ENCODE results near the gene MXI1. TPM values are rescaled to one million over a fixed set of nuclear protein-coding genes. Genes with fewer than 3 reads are reported as not detected.

The MXI1 gene
- total RNA-seq, 1 donor from 2014 or later, result 34.0 TPM

DNA sequence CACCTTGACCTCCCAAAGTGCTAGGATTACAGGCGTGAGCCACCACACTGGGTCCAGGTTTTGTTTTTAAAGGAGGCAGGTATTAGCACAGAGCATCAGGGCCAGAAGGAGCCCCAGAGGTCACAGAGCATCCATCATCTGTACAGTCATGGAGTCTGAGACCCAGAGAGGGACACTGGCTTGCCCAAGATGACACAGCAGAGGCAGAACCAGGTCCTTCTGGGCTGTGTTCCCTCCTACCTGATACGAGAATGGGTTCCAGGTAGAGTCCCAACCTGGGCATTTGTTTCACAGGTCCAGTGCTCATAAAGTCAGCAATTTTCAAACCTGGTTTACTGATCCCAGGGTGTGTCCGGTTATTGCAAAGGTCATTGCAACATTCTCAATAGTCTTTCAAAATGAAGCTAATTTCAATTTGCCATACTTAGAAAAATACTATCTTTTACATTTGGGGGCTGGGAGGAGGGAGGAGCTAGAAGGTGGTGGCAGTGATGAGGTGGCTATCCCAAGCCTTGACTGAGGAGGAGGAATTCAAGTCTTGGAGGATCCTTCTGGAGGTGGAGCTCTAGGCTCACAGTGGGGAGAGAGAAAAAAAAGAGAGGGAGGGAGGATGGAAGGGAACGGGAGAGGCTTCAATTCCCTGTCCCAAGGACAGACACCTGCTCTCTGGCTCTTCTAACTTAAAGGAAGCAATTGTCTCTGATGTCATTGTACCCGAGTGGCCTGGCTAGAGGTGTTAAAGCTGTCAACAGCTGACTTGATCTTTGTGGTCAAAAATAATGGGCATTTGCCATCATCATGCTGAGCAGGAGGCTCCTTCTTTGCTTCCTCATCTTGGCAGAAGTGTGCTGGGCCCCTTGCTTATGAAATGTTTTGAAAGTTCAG, 8.1 kb downstream of the MXI1 start:
- DNase-seq (ENCODE audit: low spot score), result no peak

DNA sequence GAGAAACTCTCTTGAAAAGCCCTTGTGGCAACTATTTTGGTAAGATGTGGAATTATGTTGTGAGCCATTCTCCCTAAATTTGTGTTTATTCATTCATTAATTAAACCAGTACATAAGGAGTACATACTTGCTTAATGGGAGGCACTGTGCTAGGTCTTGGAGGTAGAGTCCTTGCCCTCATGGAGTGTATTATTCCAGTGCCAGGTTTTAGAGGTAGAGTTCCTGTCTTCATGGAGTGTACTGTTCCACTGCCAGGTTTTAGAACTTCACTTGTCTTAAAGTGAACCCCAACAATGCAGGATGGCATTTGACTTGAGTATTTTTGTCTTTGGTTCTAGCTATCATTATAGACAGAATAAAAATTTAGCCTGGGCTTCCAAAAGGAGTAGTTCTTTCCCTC, 8.8 kb downstream of the MXI1 start:
- DNase-seq (ENCODE audit: low spot score), result no peak

DNA sequence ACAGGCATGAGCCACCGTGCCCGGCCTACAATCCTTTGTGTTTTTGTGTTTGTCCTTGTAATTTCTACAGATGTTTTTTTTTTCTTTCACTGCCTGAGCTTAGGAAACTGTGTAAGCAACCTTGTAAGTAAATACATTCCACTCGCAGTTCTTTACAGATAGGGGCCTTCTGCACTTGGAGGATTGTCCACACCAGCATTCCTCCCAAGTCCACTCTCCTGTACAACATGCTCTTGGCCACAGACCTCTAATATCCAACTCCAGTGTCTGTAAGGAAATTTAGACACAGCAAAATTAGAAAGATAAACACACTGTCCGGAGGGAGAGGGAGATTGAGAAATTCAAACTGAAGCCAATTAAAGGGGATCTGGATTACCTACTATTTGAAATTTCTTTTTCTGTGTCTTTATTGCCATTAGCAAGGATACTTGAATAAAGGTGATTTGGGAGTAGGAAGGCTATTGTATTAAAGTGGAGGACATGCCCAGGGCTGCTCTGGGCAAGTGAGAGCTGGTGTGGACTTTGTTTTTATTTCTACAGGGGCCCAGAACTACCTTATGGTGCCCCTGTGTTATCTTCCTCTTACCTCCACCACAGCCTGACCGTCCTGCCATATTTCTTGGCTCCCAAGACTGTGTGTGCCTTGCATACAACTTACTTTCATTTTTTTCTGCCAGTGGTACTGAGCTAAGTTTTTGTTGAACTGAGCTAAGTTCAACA, 9.7 kb downstream of the MXI1 start:
- no peak for DNase-seq (ENCODE audit: low spot score)

DNA sequence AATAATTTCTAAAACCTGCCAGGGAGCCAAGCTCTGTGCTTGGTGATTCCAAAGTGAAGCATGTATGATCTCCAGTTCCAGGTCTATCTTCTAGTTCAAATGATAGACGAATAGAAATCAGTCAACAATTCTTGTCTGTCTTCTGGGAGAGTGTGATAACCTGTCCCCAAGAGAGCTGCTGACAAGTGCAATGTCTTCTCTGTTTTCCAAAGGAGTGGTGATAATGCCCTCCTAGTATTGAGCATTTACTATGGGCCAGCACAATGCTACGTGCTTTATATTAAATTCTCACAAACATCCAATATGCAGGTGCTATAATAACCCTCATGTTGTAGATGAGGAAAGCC, 10.2 kb downstream of the MXI1 start:
- no peak for DNase-seq (ENCODE audit: low spot score)

DNA sequence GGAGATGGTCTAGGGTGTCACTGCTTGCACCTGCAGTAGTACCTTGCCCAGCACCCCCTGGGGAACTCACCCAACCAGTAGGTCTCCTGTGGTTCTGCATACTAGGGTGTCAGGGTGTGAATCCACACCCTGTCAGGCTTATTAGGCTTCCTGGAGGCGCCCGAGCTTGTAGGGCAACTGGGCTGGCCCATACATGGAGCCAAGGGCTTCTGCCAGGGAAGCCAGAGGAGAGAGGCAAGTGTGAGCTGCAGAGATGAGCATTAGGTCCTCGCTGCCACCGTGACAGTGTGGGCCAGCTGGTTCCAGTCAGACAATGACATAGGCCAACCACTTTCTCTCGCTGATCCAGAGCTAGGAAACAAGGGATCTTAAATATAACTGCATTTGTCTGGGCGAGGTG, 11.2 kb downstream of the MXI1 start:
- no peak for DNase-seq (ENCODE audit: low spot score)

DNA sequence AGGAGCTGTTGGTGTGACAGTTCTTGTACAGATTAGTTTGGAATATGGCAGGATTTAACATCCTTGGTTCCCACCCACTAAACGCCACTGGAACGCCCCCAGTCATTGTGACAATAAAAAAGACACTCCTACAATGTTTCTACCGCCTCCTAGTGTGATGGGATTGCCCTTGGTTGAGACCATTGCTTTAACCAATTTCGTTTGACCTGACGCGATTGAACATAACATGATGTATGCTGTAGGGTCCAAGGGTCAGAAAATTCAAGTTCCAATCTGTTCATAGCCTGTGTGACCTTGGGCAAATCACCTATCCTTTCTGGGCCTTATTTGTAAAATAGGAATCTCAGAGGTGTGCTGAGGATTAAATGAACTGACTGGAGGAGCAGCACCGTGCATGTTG, 12.5 kb downstream of the MXI1 start:
- DNase-seq (ENCODE audit: low spot score), result no peak

DNA sequence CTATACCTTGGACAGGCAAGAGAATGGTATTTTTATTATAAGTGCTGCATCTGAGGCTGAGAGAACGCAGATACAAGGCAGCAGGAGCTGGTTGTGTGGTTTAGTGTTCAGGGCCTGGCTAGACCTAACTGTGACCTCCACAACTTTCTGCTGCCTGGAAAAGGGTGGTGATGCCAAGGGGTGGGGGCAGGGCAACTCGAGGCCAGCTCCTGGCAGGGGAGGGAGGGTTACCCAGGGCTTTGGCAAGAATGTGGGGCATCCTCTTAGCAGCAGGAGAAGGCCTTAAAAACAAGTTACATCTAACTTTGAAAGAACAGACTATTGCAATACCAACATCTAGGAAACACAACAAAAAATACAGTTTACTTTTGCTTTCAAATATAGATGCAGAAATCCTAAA, 13.0 kb downstream of the MXI1 start:
- no peak for DNase-seq (ENCODE audit: low spot score)

DNA sequence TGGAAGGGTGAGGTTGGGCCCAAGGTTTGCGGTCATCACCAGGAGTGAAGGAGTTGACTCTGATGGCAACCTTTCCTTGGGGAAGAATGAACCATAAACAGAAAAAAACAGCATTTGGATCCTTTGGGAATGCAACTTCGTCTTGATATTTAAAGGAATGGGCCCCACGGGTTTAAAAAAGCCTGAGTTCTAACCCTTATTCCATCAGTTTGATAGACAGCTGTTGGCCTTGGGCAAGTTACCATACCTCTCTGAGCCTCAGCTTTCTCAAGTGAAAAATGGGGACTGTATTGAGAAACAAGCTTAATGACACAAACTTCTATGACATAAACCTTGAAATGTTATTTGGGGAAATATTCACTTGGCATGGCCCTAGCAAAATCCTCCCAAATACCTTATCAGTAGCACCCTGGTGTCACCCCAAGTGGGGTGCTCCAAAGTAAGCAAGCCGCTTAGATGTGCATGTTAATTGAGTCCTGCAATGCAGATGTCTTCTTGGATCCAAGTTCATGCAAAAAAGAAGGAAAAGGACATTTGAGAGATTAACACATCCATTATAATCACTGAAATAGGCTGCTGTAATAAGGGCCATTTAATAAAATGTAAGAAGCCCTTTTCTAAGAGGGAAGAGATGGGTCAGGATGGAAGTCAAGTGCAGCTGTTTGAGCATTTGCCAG, 13.8 kb downstream of the MXI1 start:
- no peak for DNase-seq (ENCODE audit: low spot score)

DNA sequence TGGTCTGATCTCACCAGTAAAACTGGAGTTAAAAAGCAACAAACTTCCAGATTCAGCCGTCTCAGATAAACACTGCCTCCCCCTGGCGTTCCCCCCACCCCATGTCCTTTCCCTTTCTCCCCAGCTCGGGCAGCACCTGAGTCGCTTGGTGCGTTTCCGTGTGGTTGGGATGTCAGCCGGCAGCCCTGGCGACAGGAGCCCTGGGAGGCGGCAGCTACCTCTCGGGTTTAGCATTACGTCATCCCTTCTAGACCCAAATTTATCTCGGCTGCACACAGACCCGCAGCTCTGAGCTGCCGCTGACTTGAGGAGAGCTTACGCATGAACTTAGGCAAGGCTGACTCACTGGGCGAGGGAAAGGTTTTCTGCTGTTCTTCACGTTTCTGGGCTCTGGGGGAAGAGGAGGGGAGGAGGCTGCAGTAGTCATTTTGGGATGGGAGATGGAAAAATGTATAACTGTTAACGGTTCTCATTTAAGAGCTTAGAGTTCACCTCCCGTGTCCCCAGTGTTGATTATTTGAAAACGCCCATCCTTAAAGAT, 14.4 kb downstream of the MXI1 start:
- DNase-seq (ENCODE audit: low spot score), result peak; percentile 80

DNA sequence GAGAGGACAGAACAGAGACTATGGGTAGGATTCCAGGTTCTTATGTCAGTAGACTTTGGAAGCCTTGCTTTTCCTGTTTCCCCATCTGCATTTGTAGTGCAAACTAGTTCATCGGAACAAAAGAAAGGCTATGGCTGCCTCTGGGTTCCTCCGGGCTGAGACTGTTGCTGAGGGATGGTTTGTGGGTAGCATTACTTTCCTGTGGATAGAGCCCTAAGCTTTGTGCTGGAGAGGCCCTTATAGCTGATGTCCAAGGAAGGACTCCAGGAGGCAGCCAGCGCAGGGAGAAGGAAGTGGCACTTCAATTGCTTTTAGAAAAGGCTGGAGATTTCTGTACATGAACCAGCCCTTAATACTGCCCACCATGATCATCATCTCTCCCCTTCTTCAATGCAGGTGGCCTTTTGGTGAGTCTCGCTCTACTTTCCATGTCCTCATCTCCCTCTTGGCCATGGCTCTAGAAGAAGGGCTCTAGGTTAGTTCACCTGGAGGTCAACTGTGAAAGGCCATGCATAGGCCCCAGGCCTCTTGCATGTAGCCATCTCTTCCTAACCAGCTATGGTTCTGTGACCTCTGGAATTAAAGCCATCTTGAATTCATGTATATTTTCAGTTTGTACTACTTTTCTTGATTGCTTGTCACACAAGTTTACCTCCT, 15.4 kb downstream of the MXI1 start:
- no peak for DNase-seq (ENCODE audit: low spot score)

DNA sequence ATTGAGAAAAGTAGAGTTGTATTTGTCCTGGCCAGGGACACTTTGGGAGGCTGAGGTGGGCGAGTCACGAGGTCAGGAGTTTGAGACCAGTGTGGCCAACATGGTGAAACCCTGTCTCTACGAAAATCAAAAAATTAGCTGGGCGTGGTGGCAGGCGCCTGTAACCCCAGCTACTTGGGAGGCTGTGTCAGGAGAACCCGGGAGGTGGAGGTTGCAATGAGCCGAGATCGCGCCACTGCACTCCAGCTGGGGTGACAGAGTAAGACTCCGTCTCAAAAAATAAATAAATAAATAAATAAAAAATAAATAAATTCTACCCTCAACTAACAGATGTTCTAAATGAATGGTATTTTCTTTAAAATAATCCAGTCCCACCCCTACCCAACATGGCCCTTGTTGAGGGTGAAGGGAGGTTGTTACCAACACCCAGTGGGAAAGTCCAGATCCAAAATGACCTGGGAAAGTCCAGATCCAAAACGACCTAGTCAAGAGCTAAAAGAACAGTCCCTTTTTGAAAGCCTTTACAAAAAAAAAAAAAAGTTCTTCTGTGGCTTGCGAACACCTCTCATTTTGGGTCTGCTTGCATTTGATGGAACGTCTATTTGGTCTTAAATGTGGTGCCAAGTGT, 16.0 kb downstream of the MXI1 start:
- no peak for DNase-seq (ENCODE audit: low spot score)

DNA sequence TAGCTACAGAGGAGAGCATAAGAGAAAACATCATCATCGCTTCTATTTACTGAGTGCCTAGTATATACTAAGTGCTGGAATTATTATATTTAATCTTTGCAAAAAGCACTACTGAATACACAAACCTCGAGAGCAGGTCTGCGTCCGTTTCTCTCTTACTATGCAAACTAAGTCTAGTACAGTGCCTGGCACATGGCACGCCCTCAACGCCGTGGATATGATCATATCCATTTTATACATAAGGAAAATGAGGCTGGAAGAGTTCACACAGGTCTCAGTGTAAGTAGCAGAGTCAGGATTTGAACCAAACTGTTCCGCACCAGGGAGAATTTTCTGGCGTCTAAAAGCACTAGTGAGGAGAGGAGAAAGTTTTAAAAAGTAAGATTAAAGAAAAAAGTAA, 17.6 kb downstream of the MXI1 start:
- DNase-seq (ENCODE audit: low spot score), result no peak

DNA sequence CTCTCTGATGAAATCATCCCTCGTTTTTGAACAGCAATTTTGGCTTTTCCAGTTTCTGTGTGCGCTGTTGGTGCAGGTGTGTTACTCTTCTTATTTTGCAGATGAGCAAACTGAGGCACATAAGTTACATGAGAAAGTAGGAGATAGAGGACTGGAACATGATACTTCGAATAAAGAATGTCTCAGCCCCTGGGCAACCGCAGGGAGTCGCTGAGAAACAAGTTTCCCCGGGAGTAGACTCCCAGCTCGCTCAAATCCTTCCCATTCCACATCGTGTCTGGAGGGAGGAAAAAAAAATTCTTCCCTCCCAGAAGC, 18.0 kb downstream of the MXI1 start:
- DNase-seq (ENCODE audit: low spot score), result no peak

DNA sequence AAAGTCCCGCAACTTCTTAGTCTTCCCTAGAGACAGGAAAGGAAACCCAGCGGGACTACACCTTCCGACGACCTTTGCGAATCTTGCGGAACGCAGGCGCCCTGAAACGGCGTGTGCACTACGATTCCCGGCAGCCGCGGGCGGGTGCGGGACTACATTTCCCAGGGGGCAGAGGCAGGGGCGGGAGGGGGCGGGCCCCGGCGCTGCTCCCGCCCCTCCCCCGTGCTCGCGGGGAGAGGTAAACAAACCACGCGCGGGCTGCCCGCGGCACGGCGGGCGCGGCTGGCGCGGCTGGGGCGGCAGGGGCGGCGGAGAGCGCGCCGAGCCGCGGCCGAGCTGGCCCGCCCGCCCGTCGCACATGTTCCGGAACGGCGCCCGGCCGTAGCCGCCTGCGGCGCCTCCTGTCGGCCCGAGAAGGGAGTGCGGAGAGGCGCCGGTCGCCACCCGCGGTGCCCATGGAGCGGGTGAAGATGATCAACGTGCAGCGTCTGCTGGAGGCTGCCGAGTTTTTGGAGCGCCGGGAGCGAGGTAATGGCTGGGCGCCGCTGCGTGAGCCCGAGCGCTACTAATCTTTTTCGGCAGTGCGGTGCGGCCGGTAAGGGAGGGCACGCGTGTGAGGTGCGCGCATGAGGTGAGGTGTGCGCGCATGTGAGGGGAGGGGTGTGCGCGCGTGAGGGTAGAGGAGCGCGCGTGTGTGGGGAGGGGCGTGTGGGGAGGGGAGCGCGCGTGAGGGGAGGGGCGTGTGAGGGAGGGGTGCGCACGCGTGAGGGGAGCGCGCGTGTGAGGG, 18.5 kb downstream of the MXI1 start:
- peak; percentile 93 for DNase-seq (ENCODE audit: low spot score)

DNA sequence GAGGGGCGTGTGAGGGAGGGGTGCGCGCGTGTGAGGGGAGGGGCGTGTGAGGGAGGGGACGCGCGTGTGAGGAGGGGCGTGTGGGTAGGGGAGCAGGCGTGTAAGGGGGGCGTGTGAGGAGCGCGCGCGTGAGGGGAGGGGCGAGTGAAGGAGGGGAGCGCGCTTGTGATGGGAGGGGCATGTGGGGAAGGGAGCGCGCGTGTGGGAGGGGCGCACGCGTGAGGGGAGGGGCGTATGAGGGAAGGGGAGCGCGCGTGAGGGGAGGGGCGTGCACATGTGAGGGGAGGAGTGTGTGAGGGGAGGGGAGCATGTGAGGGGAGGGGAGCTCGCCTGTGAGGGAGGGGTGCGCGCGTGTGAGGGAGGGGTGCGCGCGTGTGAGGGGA, 19.1 kb downstream of the MXI1 start:
- peak; percentile 95 for DNase-seq (ENCODE audit: low spot score)

DNA sequence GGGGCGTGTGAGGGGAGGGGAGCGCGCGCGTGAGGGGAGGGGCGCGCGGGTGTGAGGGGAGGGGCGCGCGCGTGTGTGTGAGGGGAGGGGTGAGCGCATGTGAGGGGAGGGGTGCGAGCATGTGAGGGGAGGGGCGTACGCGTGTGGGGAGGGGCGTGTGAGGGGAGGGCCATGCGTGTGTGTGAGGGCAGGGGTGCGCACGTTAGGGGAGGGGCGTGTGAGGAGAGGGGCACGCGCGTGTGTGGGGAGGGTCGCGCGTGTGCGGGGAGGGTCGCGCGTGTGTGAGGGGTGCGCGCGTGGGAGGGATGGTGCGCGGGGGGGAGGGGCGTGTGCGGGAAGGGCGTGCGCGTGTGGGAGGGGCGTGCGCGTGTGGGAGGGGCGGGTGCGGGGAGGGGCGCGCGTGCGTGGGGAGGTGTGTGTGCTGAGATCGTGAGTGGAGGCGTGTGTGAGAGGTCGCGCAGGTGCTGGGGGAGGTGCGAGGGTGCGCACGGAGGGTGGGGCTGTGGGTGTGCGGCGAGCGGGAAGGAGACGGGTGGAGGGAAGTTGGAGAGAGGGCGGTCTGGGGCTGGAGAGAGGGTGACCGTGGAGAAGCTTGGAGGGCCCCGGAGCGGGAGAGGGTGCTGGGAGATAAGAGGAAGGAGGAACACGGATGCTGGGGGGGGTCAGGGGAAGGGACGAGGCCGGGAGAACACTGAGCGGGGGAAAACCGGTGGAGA, 19.7 kb downstream of the MXI1 start:
- peak; percentile 82 for DNase-seq (ENCODE audit: low spot score)

DNA sequence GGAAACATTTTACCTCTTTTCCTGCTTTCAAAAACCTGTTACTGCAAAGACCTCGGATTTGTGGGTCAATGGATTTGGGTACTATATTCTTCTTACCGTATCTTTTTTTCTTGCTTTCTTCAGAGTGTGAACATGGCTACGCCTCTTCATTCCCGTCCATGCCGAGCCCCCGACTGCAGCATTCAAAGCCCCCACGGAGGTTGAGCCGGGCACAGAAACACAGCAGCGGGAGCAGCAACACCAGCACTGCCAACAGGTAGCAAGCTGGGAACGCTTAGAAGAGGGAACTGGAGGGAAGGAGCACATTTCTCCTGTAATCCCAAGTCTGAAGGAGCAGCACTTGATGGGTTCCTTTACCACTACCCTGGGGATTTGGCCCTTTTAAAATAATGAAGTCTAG, 20.7 kb downstream of the MXI1 start:
- no peak for DNase-seq (ENCODE audit: low spot score)

DNA sequence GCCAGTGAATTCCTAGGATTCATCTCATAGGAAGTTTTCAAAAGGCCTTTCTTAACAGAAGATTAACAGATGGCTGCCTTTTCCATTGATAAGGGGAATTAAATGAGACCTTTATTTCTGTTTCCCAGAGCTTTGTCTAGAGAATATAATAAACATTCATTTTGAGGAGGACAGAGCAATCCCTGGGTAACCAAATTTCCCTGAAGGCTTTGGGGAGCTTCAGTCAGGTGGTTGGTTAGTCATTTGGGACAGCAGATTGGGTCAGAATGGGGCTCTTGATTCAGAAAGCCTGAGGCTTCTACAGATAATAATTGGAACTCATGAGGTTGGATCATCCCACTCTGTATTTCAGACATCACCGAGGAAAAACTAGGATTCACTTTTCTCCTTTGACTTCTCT, 21.8 kb downstream of the MXI1 start:
- no peak for DNase-seq (ENCODE audit: low spot score)

DNA sequence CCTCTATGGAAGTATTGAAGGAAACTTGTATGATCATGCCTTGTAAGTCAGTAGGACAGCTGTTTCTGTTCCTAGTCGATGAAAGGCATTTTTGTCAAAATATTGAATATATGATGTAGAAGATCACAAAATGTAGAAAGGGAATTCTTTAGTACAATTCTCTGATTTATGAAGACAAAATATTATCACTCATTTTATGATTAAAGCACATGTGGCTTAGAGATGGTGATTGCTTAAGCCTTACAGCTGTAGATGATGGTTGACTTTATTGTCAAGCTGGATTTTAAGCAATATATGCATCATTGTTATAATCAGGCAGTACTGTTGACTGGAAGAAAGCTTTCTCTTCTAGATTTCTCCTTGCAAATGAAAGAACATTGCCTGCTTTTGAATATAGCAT, 26.4 kb downstream of the MXI1 start:
- DNase-seq (ENCODE audit: low spot score), result no peak

DNA sequence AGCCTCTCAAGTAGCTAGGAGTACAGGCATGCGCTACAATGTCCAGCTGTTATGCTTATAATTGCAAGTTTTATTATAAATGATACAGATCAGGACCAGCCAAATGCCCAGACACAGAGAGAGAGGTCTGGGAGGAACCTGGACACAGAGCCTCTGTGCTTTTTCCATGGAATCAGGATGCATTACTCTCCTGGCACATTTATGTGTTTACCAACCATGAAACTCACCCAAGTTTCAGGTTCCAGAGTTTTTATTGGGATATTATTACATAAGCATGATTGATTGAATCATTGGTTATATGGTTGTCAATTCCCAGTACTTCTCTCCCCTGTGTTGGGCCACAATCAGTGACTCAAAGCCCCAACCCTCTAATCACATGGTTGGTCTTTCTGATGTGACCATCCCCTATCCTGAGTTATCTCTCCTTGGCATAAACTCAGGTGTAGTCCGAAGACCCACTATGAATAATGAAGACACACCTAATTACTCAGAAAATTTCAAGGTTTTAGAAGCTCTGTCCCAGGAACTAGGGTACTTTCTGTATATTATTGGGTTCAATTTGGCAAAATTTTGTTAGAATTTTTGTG, 30.6 kb downstream of the MXI1 start:
- DNase-seq (ENCODE audit: low spot score), result no peak

All from ureter (tissue), 1 donor.